Activated CD4-positive, alpha-beta T cell treated with anti-CD3 and anti-CD28 coated beads for 36 hours (primary cell): ENCODE results near the gene MICAL1. TPM values are rescaled to one million over a fixed set of nuclear protein-coding genes. Genes with fewer than 3 reads are reported as not detected.

Experiments used
- ATAC-seq: fragments of 200-7000 bp; cut with Tn5 transposase; one replicate; pipeline ENCODE4 v1.10.0; 2021; ENCODE audit warnings: mild to moderate bottlenecking, moderate library complexity
- CTCF ChIA-PET: fragments of 350-600 bp; sonication (Branson Sonifier 250); formaldehyde crosslinking; loops from one replicate; lab custom pipeline; 2021; ENCODE audit warnings: antibody characterized with exemption; lab: Charles Lee
- POLR2A ChIA-PET: fragments of 350-600 bp; sonication (Branson Sonifier 250); formaldehyde crosslinking; loops from one replicate; lab custom pipeline; 2021; ENCODE audit warnings: antibody characterized with exemption, inconsistent platforms; lab: Charles Lee
- DNase-seq: peaks from one replicate; pipeline ENCODE4 v3.0.0-alpha.2; 2020
- H3K27ac Mint-ChIP-seq: one replicate; pipeline ENCODE4 v1.8.0; 2021; ENCODE audit warnings: mixed read lengths
- H3K27me3 Mint-ChIP-seq: one replicate; pipeline ENCODE4 v1.8.0; 2021; ENCODE audit warnings: mixed read lengths
- H3K36me3 Mint-ChIP-seq: one replicate; pipeline ENCODE4 v1.8.0; 2021; ENCODE audit warnings: low read depth, mixed read lengths
- H3K4me1 Mint-ChIP-seq: one replicate; pipeline ENCODE4 v1.8.0; 2021; ENCODE audit warnings: mixed read lengths
- H3K4me3 Mint-ChIP-seq: one replicate; pipeline ENCODE4 v1.8.0; 2021; ENCODE audit warnings: mild to moderate bottlenecking, moderate library complexity, mixed read lengths
- H3K9me3 Mint-ChIP-seq: one replicate; pipeline ENCODE4 v1.8.0; 2021; ENCODE audit warnings: low read depth, mixed read lengths
- intact Hi-C, 2 experiments: fragments of 100-400 bp; cut with DNase I in 1 of 2; cut with micrococcal nuclease in 1 of 2; formaldehyde crosslinking; loops; one replicate each; pipeline versions ENCODE4 v1.14.2 to v1.15.1; 2022 to 2024; cut with DNase I, micrococcal nuclease
- total RNA-seq, 2 experiments: library from RNA; stranded (reverse); gene quantifications; one replicate each; pipeline ENCODE4 v1.2.3, GENCODE V29; 2021

MICAL1 gene, protein sequence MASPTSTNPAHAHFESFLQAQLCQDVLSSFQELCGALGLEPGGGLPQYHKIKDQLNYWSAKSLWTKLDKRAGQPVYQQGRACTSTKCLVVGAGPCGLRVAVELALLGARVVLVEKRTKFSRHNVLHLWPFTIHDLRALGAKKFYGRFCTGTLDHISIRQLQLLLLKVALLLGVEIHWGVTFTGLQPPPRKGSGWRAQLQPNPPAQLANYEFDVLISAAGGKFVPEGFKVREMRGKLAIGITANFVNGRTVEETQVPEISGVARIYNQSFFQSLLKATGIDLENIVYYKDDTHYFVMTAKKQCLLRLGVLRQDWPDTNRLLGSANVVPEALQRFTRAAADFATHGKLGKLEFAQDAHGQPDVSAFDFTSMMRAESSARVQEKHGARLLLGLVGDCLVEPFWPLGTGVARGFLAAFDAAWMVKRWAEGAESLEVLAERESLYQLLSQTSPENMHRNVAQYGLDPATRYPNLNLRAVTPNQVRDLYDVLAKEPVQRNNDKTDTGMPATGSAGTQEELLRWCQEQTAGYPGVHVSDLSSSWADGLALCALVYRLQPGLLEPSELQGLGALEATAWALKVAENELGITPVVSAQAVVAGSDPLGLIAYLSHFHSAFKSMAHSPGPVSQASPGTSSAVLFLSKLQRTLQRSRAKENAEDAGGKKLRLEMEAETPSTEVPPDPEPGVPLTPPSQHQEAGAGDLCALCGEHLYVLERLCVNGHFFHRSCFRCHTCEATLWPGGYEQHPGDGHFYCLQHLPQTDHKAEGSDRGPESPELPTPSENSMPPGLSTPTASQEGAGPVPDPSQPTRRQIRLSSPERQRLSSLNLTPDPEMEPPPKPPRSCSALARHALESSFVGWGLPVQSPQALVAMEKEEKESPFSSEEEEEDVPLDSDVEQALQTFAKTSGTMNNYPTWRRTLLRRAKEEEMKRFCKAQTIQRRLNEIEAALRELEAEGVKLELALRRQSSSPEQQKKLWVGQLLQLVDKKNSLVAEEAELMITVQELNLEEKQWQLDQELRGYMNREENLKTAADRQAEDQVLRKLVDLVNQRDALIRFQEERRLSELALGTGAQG
- total RNA-seq: 10 to 100 TPM; 25.1 to 26.3 TPM

DNA sequence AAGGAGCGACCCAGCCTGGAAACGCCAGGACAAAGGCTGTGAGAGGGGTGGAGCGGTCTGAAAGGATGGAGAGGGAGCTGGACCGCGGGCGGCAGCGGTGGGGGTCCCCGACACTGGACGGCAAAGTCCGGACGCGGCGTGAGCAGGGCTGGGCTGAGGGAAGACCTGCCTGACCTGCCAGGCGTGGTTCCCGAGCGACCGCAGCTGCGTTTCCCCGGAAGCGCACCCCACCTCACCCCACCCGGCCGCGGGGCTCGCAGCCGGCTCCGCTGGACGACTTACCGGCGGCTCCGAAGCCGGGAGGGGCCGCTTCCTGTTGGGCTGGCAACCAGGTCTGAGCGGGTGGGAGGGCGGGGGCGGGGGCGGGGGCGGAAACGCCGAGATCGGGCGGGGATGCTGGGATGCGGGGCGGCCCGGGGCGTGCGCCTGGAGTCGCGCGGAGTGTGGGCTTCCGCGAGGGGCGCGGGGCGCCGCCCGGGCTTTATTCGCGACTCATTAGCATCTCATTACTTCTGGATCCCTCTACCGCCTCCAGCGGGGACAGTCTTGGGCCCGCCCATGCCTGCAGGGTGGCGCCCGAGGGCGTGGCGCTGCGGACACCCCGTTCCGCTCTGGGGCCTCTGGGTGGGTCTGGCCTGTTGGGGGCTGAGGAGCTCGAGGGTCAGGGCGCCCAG is at the start of gene MICAL1:
MICAL1 (minus strand) TSS at position 336 of the 674 bp plus-strand sequence. CDS start 1,576 bp downstream, outside the sequence.
- Mint-ChIP-seq H3K4me3 (peak within 1 kb of the TSS; percentile 87), H3K9me3 (no peaks in the 10 kb centered on the region)

DNA sequence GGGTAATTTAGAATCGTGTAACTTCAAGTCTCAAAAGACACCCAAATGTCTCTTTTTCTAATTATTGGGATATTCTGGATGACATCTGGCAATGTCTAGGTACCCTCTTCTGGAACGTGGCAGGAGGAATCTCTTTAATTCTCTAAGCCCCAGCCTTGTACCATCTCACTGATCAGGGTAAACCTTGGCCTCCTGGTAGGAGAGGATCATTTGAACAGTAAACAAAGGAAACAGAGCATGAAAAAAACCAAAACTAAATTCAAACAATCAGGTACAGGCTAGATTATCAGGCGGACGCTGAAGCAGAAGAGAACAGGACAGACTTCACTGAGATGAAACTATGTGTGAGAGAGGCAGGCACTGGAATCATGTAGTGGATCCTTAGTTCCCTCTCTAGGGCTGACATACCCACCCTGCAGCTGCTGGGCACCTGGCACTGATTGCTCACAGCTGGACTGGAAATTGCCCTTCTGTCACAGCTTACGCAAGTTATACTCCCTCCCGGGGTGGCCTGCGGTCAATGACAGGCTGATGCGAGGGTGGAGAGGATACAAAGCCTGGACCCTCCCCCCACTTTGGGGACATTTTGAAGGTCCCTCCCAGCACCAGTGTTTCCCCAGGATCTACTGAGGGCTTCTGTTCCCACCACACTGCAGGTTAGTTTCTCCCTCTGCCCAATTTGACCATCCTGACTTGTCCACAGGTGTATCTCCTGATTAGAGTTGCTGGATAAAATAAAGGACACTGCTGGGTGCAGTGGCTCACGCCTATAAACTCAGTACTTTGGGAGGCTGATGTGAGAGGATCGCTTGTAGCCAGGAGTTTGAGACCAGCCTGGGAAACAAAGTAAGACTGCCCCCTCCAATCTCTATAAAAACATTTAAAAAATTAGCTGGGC is 48.0 kb upstream of the MICAL1 start:
- DNase-seq (no peak), ATAC-seq (no peak)
- no peaks in the 10 kb centered on the region for H3K9me3 Mint-ChIP-seq
- CTCF ChIA-PET: interaction anchor here (0.6 kb wide), 1 partner anchor 59 kb away, joined by 3 read pairs; no protein-coding TSS in a partner anchor
- H3K27ac Mint-ChIP-seq: no peak overlapping the region
- no peak overlapping the region for H3K4me3 Mint-ChIP-seq
- no peaks in the 10 kb centered on the region for H3K4me1 Mint-ChIP-seq
- H3K36me3 Mint-ChIP-seq: no peaks in the 10 kb centered on the region
- POLR2A ChIA-PET: no interaction called here
- intact Hi-C loops: no loop called here
- H3K27me3 Mint-ChIP-seq: peaks cover 3% of the 10 kb centered on the region

More for the DNA sequence above, at the start of gene MICAL1:
- CTCF ChIA-PET: interaction anchor here (1.0 to 3.9 kb wide), 3 partner anchors 14 to 73 kb away, joined by 4 to 25 read pairs (median 5); partner anchors contain the start of genes PPIL6 and SMPD2
- intact Hi-C loops: loop anchor here (1.0 to 2.0 kb wide), 4 partner anchors 14 to 361 kb away; partner anchors contain the start of genes CD164 (in 1 of the 2), CEP57L1 (in 1 of the 2), SESN1 (in 1 of the 2) and ZBTB24 (in 1 of the 2)
- Mint-ChIP-seq H3K4me1 (peaks cover 59% of the 10 kb centered on the region), H3K27me3 (no peaks in the 10 kb centered on the region), H3K27ac (peak within 1 kb of the TSS; percentile 92), H3K36me3 (peaks cover 16% of the 10 kb centered on the region)
- ATAC-seq (peak; percentile 53), DNase-seq (peak; percentile 78)
- POLR2A ChIA-PET: interaction anchor here (1.2 to 1.3 kb wide), 2 partner anchors 27 to 73 kb away, joined by 3 to 9 read pairs; partner anchors contain the start of gene CD164

DNA sequence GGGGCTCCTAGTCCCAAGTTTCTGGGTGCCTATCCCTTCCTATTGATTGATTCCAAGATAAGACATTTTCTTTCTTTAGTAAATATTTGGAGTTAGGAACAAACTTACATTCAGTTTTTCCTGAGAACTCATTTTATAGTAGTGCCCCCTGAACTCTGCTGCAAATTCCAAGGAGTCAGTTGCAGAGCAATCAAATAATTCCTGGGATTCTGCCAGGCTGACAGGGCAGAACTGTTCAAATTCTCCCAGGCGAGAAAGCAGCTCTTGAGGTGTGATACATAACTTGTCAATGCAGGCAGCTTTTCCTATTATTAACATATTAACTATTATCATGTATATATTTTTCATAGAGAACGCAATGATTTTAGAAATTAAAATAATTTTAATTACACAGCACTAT is 43.4 kb upstream of the MICAL1 start:
- intact Hi-C loops: no loop called here
- ChIA-PET CTCF (interaction anchor here (0.5 kb wide), 1 partner anchor 338 kb away, joined by 4 read pairs; no protein-coding TSS in a partner anchor), POLR2A (no interaction called here)
- H3K4me3 Mint-ChIP-seq: no peak overlapping the region
- no peaks in the 10 kb centered on the region for H3K4me1 Mint-ChIP-seq
- no peaks in the 10 kb centered on the region for H3K36me3 Mint-ChIP-seq
- no peak for ATAC-seq
- H3K27ac Mint-ChIP-seq: no peak overlapping the region
- H3K27me3 Mint-ChIP-seq: peaks cover 3% of the 10 kb centered on the region
- no peaks in the 10 kb centered on the region for H3K9me3 Mint-ChIP-seq
- no peak for DNase-seq

DNA sequence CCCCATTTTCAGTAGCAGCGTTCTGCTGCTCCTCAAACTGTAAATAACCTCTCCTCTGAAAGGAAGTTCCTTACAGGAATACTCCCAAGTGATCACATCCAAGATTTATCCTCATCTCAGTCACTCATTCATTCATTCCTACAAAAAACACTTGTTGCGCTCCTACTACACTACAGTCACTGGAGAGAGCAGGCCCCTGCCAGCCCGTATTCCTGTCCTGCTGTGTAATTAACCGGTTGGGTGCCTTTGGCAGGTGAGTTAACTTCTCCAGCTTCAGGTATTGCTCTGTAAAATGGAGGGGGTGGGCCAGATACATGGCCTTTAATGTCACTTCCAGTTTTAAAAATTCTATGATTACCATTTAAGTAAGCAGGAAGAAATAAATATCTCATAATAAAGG is 42.5 kb upstream of the MICAL1 start:
- ATAC-seq (no peak), DNase-seq (no peak)
- Mint-ChIP-seq H3K4me1 (peaks cover 4% of the 10 kb centered on the region), H3K27ac (no peak overlapping the region), H3K4me3 (no peak overlapping the region), H3K9me3 (no peaks in the 10 kb centered on the region), H3K36me3 (no peaks in the 10 kb centered on the region), H3K27me3 (peaks cover 3% of the 10 kb centered on the region)
- ChIA-PET CTCF (interaction anchor here (0.7 to 1.7 kb wide), 3 partner anchors 56 to 542 kb away, joined by 3 to 4 read pairs (median 3); no protein-coding TSS in a partner anchor), POLR2A (no interaction called here)
- intact Hi-C loops: no loop called here

DNA sequence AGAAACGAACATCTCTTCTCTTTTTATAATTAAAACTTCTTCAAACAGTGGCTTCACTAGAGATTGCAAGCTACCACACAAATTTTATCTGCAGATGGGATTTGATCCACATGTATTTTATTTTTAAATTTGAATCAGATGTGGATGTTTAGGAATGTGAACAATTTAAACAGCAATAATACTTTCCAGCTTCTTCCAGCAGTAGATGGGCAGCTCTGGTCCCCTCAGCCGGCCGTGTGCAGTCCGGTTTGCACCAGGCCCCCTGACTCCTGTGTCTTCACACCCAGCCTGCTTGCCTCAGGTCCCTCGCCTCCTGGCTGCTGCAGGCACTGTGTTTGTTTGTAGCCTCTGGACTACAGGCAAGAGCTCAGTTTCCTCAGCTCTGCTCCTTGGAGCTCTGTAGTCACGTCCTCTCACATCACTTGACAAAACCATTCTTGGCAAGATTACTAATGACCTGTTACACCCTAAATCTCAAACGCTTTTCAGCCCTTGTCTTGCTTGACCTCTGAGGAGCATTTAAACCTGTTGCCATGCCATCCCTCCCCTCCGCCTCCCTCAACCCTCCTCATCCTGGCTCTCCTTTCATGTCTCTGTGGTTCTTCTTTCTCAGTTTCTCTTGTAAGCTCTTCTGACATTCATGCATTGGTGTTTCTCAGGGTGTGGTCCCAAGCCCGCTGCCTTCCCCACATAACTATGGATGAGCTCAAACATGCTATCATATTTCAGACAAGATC is 40.6 kb upstream of the MICAL1 start:
- H3K27ac Mint-ChIP-seq: no peak overlapping the region
- ATAC-seq (no peak), DNase-seq (no peak)
- peaks cover 12% of the 10 kb centered on the region for H3K4me1 Mint-ChIP-seq
- CTCF ChIA-PET: interaction anchor here (1.7 kb wide), 1 partner anchor 543 kb away, joined by 4 read pairs; no protein-coding TSS in a partner anchor
- no peaks in the 10 kb centered on the region for H3K36me3 Mint-ChIP-seq
- H3K27me3 Mint-ChIP-seq: no peaks in the 10 kb centered on the region
- H3K4me3 Mint-ChIP-seq: no peak overlapping the region
- POLR2A ChIA-PET: no interaction called here
- H3K9me3 Mint-ChIP-seq: no peaks in the 10 kb centered on the region
- intact Hi-C loops: no loop called here

DNA sequence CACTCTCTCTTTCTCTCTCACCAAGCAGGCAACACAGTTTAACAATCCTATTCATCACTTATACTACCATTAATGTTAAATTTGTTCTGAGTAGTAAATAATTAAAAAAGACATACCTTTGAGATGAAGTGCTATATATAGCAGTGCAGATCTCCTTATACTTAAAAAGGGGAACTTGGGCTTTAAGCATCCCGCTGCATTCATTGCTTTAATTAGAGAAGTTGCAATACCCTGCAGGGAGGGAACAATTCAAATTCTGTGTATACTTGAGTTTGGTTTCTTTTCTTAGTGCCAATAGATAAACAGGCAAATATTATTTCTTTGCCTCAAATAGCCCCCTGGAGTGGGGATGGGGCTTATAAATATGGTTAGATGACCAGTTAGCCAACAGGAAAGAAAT is 38.3 kb upstream of the MICAL1 start:
- H3K9me3 Mint-ChIP-seq: no peaks in the 10 kb centered on the region
- no peak for DNase-seq
- H3K36me3 Mint-ChIP-seq: no peaks in the 10 kb centered on the region
- intact Hi-C loops: no loop called here
- H3K27ac Mint-ChIP-seq: no peak overlapping the region
- POLR2A ChIA-PET: no interaction called here
- peaks cover 21% of the 10 kb centered on the region for H3K4me1 Mint-ChIP-seq
- H3K4me3 Mint-ChIP-seq: no peak overlapping the region
- no peaks in the 10 kb centered on the region for H3K27me3 Mint-ChIP-seq
- CTCF ChIA-PET: no interaction called here
- ATAC-seq: no peak

DNA sequence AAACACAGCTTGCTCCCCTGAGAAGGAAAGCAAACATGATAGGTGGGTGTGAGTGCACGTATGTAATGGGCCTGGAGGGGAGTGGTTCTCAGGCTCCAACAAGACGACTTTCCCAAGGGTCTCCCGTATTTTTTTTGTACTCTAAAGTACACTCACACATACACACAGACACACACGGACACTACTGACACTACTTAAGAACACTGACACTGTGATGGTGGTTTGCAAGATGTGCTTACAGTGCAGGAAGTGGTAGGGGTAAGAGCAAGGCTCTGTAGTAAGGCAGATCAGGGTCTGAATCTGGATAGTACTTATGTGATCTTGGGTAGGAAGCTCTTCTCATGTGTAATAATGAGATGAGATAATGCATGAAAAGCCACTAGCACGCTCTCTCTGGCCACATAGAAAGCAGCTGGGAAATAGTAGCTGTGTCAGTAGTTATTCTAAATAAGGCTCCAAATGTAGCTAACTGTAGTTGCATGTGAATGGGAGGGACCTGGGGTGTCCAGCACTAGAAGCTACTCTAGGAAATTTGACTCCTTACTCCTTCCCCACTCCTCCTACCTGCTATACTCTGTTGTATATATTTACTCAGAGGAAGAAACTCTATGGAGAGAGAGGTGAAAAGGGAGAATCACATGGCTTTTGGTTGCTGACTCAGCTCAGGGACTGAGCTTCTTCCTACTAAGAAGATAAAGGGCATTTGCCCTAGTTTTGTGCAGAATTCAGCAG is 35.8 kb upstream of the MICAL1 start:
- peaks cover 21% of the 10 kb centered on the region for H3K4me1 Mint-ChIP-seq
- POLR2A ChIA-PET: interaction anchor here (0.6 to 0.8 kb wide), 2 partner anchors 11 to 107 kb away, joined by 3 to 5 read pairs; no protein-coding TSS in a partner anchor
- CTCF ChIA-PET: interaction anchor here (0.5 to 1.5 kb wide), 8 partner anchors 9 to 558 kb away, joined by 3 to 5 read pairs (median 3); no protein-coding TSS in a partner anchor
- H3K27me3 Mint-ChIP-seq: no peaks in the 10 kb centered on the region
- ATAC-seq: peak; percentile 96
- H3K9me3 Mint-ChIP-seq: no peaks in the 10 kb centered on the region
- H3K36me3 Mint-ChIP-seq: no peaks in the 10 kb centered on the region
- peak overlapping the region; percentile 66 for H3K27ac Mint-ChIP-seq
- DNase-seq: peak; percentile 26
- H3K4me3 Mint-ChIP-seq: no peak overlapping the region
- intact Hi-C loops: no loop called here

DNA sequence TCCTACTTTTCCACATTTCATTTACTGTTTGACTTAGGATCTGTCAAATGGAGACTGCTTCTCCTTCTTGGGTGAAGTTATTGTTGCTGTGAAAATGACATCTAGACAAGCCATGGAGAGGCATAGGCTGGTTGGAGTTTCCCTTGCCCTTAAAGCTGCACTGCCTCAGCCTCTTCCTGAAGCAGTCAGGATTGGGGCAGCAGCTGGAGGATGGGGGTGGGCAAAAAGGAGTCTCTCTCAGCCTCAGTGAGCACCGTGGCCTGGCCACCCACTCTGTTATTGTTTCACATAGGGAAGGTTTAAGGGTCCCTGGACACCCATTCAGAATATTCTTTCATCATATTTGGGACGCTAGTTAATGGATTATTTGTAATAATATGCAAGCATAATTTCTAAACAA is 35.1 kb upstream of the MICAL1 start:
- Mint-ChIP-seq H3K4me3 (no peak overlapping the region), H3K27ac (peak overlapping the region; percentile 66), H3K9me3 (no peaks in the 10 kb centered on the region), H3K36me3 (no peaks in the 10 kb centered on the region), H3K27me3 (no peaks in the 10 kb centered on the region), H3K4me1 (peaks cover 24% of the 10 kb centered on the region)
- no peak for ATAC-seq
- no peak for DNase-seq
- intact Hi-C loops: no loop called here
- POLR2A ChIA-PET: interaction anchor here (0.7 kb wide), 1 partner anchor 21 kb away, joined by 3 read pairs; no protein-coding TSS in a partner anchor
- CTCF ChIA-PET: interaction anchor here (0.7 to 1.5 kb wide), 3 partner anchors 8 to 302 kb away, joined by 3 to 5 read pairs (median 4); no protein-coding TSS in a partner anchor

DNA sequence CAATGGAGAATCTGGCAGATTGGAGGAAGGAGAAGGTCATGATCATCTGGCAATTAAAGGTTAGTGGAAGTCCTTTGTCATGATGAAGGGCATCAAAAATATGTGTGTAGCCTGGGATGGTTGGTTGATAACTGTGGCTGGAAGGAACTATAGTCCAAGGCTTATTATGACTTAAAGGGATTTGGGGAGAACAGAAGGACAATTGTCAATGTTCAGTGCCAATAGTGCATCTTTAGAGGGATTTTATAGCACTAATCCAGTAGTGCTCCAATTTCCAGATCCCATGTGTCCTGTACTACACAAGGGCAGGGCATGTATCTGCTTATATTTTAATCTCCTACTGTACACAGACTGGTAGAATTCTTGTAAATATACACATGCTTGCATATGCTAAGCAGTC is 32.4 kb upstream of the MICAL1 start:
- Mint-ChIP-seq H3K9me3 (no peaks in the 10 kb centered on the region), H3K4me3 (no peak overlapping the region), H3K36me3 (no peaks in the 10 kb centered on the region), H3K4me1 (peaks cover 24% of the 10 kb centered on the region), H3K27ac (no peak overlapping the region), H3K27me3 (no peaks in the 10 kb centered on the region)
- DNase-seq (no peak), ATAC-seq (no peak)
- ChIA-PET POLR2A (no interaction called here), CTCF (no interaction called here)
- intact Hi-C loops: loop anchor here in 1 of 2 experiments (10.0 kb wide), 2 partner anchors 1327 to 1387 kb away; partner anchors contain the start of genes AMD1 and CDK19
